Activated B cell treated with CpG ODN at 0.5 μM for 24 hours (primary cell): ENCODE results near the gene ACKR3. TPM values are rescaled to one million over a fixed set of nuclear protein-coding genes. Genes with fewer than 3 reads are reported as not detected.

Source experiments
- ATAC-seq: fragments of 200-7000 bp; cut with Tn5 transposase; one replicate; pipeline ENCODE4 v1.10.0; 2021; ENCODE audit warnings: low read depth, mild to moderate bottlenecking, moderate library complexity
- CTCF ChIA-PET: fragments of 350-600 bp; sonication (Branson Sonifier 250); formaldehyde crosslinking; loops from one replicate; lab custom pipeline; 2021; ENCODE audit warnings: antibody characterized with exemption; lab: Charles Lee
- POLR2A ChIA-PET: fragments of 350-600 bp; sonication (Branson Sonifier 250); formaldehyde crosslinking; loops from one replicate; lab custom pipeline; 2021; ENCODE audit warnings: antibody characterized with exemption; lab: Charles Lee
- DNase-seq: peaks from one replicate; pipeline ENCODE4 v3.0.0; 2022
- H3K27ac Mint-ChIP-seq: one replicate; pipeline ENCODE4 v1.8.0; 2020; ENCODE audit warnings: mixed read lengths
- H3K27me3 Mint-ChIP-seq: one replicate; pipeline ENCODE4 v1.8.0; 2021; ENCODE audit warnings: mixed read lengths
- H3K36me3 Mint-ChIP-seq: one replicate; pipeline ENCODE4 v1.8.0; 2021; ENCODE audit warnings: low read depth, mixed read lengths
- H3K4me1 Mint-ChIP-seq: one replicate; pipeline ENCODE4 v1.8.0; 2021; ENCODE audit warnings: mixed read lengths
- H3K4me3 Mint-ChIP-seq: one replicate; pipeline ENCODE4 v1.8.0; 2020; ENCODE audit warnings: mild to moderate bottlenecking, mixed read lengths
- H3K9me3 Mint-ChIP-seq: one replicate; pipeline ENCODE4 v1.8.0; 2020; ENCODE audit warnings: mixed read lengths
- CTCF ChIP-seq: fragments of 200-600 bp; IDR thresholded peaks from one replicate; pipeline ENCODE4 v1.8.0; 2022; ENCODE audit warnings: antibody characterized with exemption, mild to moderate bottlenecking
- intact Hi-C: fragments of 100-400 bp; cut with micrococcal nuclease; formaldehyde crosslinking; loops from one replicate; pipeline ENCODE4 v1.15.1; 2024
- total RNA-seq: library from RNA; stranded (reverse); gene quantifications from 2 replicates; pipeline ENCODE4 v1.2.3, GENCODE V29; 2022

ACKR3 gene
- total RNA-seq, 1 donor from 2014 or later: 6.6 TPM

- ChIA-PET CTCF (interaction anchor here (1.6 kb wide), 1 partner anchor 14 kb away, joined by 10 read pairs; no protein-coding TSS in a partner anchor), POLR2A (no interaction called here)
- no peak overlapping the region for H3K4me3 Mint-ChIP-seq
- no peaks in the 10 kb centered on the region for H3K9me3 Mint-ChIP-seq
- intact Hi-C loops: no loop called here
- H3K27ac Mint-ChIP-seq: no peak overlapping the region
- H3K27me3 Mint-ChIP-seq: peaks cover 4% of the 10 kb centered on the region
- H3K36me3 Mint-ChIP-seq: no peaks in the 10 kb centered on the region
- ATAC-seq (no peak), DNase-seq (no peak)
- no peak for TF ChIP-seq CTCF
- H3K4me1 Mint-ChIP-seq: no peaks in the 10 kb centered on the region
These were observed 42.4 kb upstream of the ACKR3 start for GRCh38 chr2:236527159-236527630.

- Mint-ChIP-seq H3K36me3 (no peaks in the 10 kb centered on the region), H3K27ac (no peak overlapping the region), H3K27me3 (peaks cover 4% of the 10 kb centered on the region), H3K4me3 (no peak overlapping the region), H3K9me3 (no peaks in the 10 kb centered on the region), H3K4me1 (no peaks in the 10 kb centered on the region)
- ATAC-seq: no peak
- intact Hi-C loops: no loop called here
- ChIA-PET POLR2A (no interaction called here), CTCF (interaction anchor here (2.7 kb wide), 1 partner anchor 16 kb away, joined by 9 read pairs; no protein-coding TSS in a partner anchor)
- TF ChIP-seq CTCF: no peak
- DNase-seq: no peak
These were observed 40.0 kb upstream of the ACKR3 start for GRCh38 chr2:236529606-236530005.

- ChIA-PET POLR2A (interaction anchor here (1.0 kb wide), 1 partner anchor 14 kb away, joined by 3 read pairs; no protein-coding TSS in a partner anchor), CTCF (interaction anchor here (1.0 to 2.7 kb wide), 2 partner anchors 17 to 38 kb away, joined by 3 to 9 read pairs; no protein-coding TSS in a partner anchor)
- DNase-seq (no peak), ATAC-seq (no peak)
- Mint-ChIP-seq H3K36me3 (no peaks in the 10 kb centered on the region), H3K4me3 (no peak overlapping the region), H3K27ac (no peak overlapping the region), H3K9me3 (no peaks in the 10 kb centered on the region), H3K4me1 (peaks cover 2% of the 10 kb centered on the region), H3K27me3 (no peaks in the 10 kb centered on the region)
- intact Hi-C loops: no loop called here
- TF ChIP-seq CTCF: no peak
These were observed 39.1 kb upstream of the ACKR3 start for GRCh38 chr2:236530512-236530911.

- Mint-ChIP-seq H3K4me3 (no peak overlapping the region), H3K9me3 (no peaks in the 10 kb centered on the region), H3K27ac (no peak overlapping the region), H3K27me3 (no peaks in the 10 kb centered on the region), H3K36me3 (no peaks in the 10 kb centered on the region), H3K4me1 (peaks cover 8% of the 10 kb centered on the region)
- no peak for DNase-seq
- intact Hi-C loops: no loop called here
- ChIA-PET CTCF (interaction anchor here (2.7 kb wide), 1 partner anchor 18 kb away, joined by 9 read pairs; no protein-coding TSS in a partner anchor), POLR2A (interaction anchor here (1.0 kb wide), 1 partner anchor 14 kb away, joined by 3 read pairs; no protein-coding TSS in a partner anchor)
- ATAC-seq: no peak
- no peak for TF ChIP-seq CTCF
These were observed 38.4 kb upstream of the ACKR3 start for GRCh38 chr2:236531195-236531594.

- intact Hi-C loops: no loop called here
- ChIA-PET POLR2A (no interaction called here), CTCF (no interaction called here)
- DNase-seq: no peak
- H3K27me3 Mint-ChIP-seq: no peaks in the 10 kb centered on the region
- TF ChIP-seq CTCF: no peak
- H3K4me1 Mint-ChIP-seq: peaks cover 16% of the 10 kb centered on the region
- no peak for ATAC-seq
- H3K36me3 Mint-ChIP-seq: no peaks in the 10 kb centered on the region
- H3K4me3 Mint-ChIP-seq: no peak overlapping the region
- no peaks in the 10 kb centered on the region for H3K9me3 Mint-ChIP-seq
- no peak overlapping the region for H3K27ac Mint-ChIP-seq
These were observed 37.6 kb upstream of the ACKR3 start for GRCh38 chr2:236531996-236532395.
